ENCODE results near the gene PCID2.
"Not testable (repeated sequence)": the region's sequence is repeated elsewhere in the genome, so short reads cannot be mapped to it uniquely, and the experiment has no call there.

PCID2 gene

GRCh38 chr13:113208421-113209335 lies at the start of gene PCID2:
Gene PCID2 (minus strand): TSS chr13:113208669. CDS start chr13:113208634, 35 bp downstream.
- DNase-seq (ENCODE audit: low spot score) = peak; percentile 90
- POLR2A ChIA-PET (ENCODE audit: low non-redundant PET) = interaction anchor here (0.6 kb wide), 1 partner anchor 1749 kb away, joined by 3 read pairs; no protein-coding TSS in a partner anchor
- no peak for TF ChIP-seq CTCF (conservative IDR thresholded peaks at IDR 0.05; ENCODE audit: low read depth)
- CTCF ChIA-PET = no interaction called here
- peak within 1 kb of the TSS; percentile 94 for H3K27ac ChIP-seq

GRCh38 chr13:113257908-113258307 lies 49.4 kb upstream of the PCID2 start:
- H3K27ac ChIP-seq; DNase-seq (ENCODE audit: low spot score); POLR2A ChIA-PET (ENCODE audit: low non-redundant PET): not testable (repeated sequence)
- CTCF ChIA-PET = interaction anchor here (0.7 kb wide), 1 partner anchor 12 kb away, joined by 3 read pairs; no protein-coding TSS in a partner anchor

GRCh38 chr13:113252516-113253095 lies 44.1 kb upstream of the PCID2 start:
- ChIA-PET CTCF (no interaction called here), POLR2A (ENCODE audit: low non-redundant PET) (no interaction called here)
- no peak for TF ChIP-seq CTCF (conservative IDR thresholded peaks at IDR 0.05; ENCODE audit: low read depth)
- no peak overlapping the region for H3K27ac ChIP-seq
- no peak for DNase-seq (ENCODE audit: low spot score)

- TF ChIP-seq CTCF (conservative IDR thresholded peaks at IDR 0.05; ENCODE audit: low read depth) = no peak
- ChIA-PET CTCF (interaction anchor here (0.7 kb wide), 1 partner anchor 12 kb away, joined by 3 read pairs; no protein-coding TSS in a partner anchor), POLR2A (ENCODE audit: low non-redundant PET) (no interaction called here)
- DNase-seq (ENCODE audit: low spot score) = no peak
- H3K27ac ChIP-seq = no peak overlapping the region
Observed at GRCh38 chr13:113245849-113246796, 37.7 kb upstream of the PCID2 start.

GRCh38 chr13:113243847-113244246 lies 35.4 kb upstream of the PCID2 start:
- no peak overlapping the region for H3K27ac ChIP-seq
- CTCF ChIA-PET = interaction anchor here (0.8 kb wide), 1 partner anchor 20 kb away, joined by 3 read pairs; no protein-coding TSS in a partner anchor
- no peak for DNase-seq (ENCODE audit: low spot score)
- POLR2A ChIA-PET (ENCODE audit: low non-redundant PET) = no interaction called here
- no peak for TF ChIP-seq CTCF (conservative IDR thresholded peaks at IDR 0.05; ENCODE audit: low read depth)

- CTCF ChIA-PET; DNase-seq (ENCODE audit: low spot score); H3K27ac ChIP-seq; POLR2A ChIA-PET (ENCODE audit: low non-redundant PET): not testable (repeated sequence)
Observed at GRCh38 chr13:113241623-113242022, 33.2 kb upstream of the PCID2 start.

- ChIA-PET POLR2A (ENCODE audit: low non-redundant PET) (no interaction called here), CTCF (no interaction called here)
- no peak for TF ChIP-seq CTCF (conservative IDR thresholded peaks at IDR 0.05; ENCODE audit: low read depth)
- H3K27ac ChIP-seq = no peak overlapping the region
- no peak for DNase-seq (ENCODE audit: low spot score)
Observed at GRCh38 chr13:113239986-113240385, 31.5 kb upstream of the PCID2 start.

Measured in RWPE1 (cell line).